Uterus (tissue), 2 donors: ENCODE results near the gene ELMO1.

Experiments
- CTCF ChIP-seq, 4 experiments: fragments of 200-600 bp in 2 of 4; fragments of 450-650 bp in 2 of 4; sonication (generic) in 2 of 4; IDR thresholded peaks; one replicate each; pipeline ENCODE4 v1.5.1; 2016 to 2019; ENCODE audit warnings: antibody characterized with exemption in 4 of 4, mild to moderate bottlenecking in 2 of 4, moderate library complexity in 1 of 4
- POLR2A ChIP-seq, 2 donors: fragments of 450-650 bp; IDR thresholded peaks; one replicate each; pipeline ENCODE4 v1.6.1; 2016; ENCODE audit warnings: antibody characterized with exemption in 2 of 2, mild to moderate bottlenecking in 1 of 2, moderate library complexity in 1 of 2

GRCh38 chr7:36906956-36907635 lies 541.6 kb downstream of the ELMO1 start:
- TF ChIP-seq CTCF (IDR thresholded peaks at IDR 0.05) (no peak), POLR2A (IDR thresholded peaks at IDR 0.05) (no peak)
